Hepatocyte (in vitro differentiated cells): ENCODE measurements around the gene XKR7. TPM values are rescaled to one million over a fixed set of nuclear protein-coding genes. Genes with fewer than 3 reads are reported as not detected.

Source experiments
- DNase-seq: peaks from one replicate; pipeline ENCODE4 v3.0.0-alpha.2; 2016; ENCODE audit warnings: low spot score
- H2AFZ ChIP-seq: fragments of 200-600 bp; sonication (generic); 2 replicates; pipeline ENCODE4 v1.6.0; 2016; ENCODE audit warnings: antibody characterized with exemption, mild to moderate bottlenecking
- H3K27ac ChIP-seq: fragments of 200-600 bp; sonication (generic); 2 replicates; pipeline ENCODE4 v1.5.1; 2016; ENCODE audit warnings: mild to moderate bottlenecking
- H3K27me3 ChIP-seq: fragments of 200-600 bp; sonication (generic); 2 replicates; pipeline ENCODE4 v1.6.1; 2016
- H3K36me3 ChIP-seq: fragments of 200-600 bp; sonication (generic); replicated peaks from 2 replicates; pipeline ENCODE4 v1.5.1; 2016; ENCODE audit warnings: low read depth; ENCODE audit not compliant: insufficient read depth
- H3K4me1 ChIP-seq: fragments of 200-600 bp; sonication (generic); 2 replicates; pipeline ENCODE4 v1.5.1; 2016; ENCODE audit warnings: mild to moderate bottlenecking, moderate library complexity; ENCODE audit not compliant: insufficient read depth
- H3K4me2 ChIP-seq: fragments of 200-600 bp; sonication (generic); 2 replicates; pipeline ENCODE4 v1.6.0; 2016
- H3K4me3 ChIP-seq: fragments of 200-600 bp; sonication (generic); 2 replicates; pipeline ENCODE4 v1.5.1; 2016; ENCODE audit warnings: mild to moderate bottlenecking
- H3K79me2 ChIP-seq: fragments of 200-600 bp; sonication (generic); 2 replicates; pipeline ENCODE4 v1.6.0; 2017; ENCODE audit warnings: mild to moderate bottlenecking
- H3K9me2 ChIP-seq: fragments of 200-600 bp; sonication (generic); replicated peaks from 2 replicates; pipeline ENCODE4 v1.6.0; 2017; ENCODE audit warnings: mild to moderate bottlenecking; ENCODE audit not compliant: insufficient read depth
- H3K9me3 ChIP-seq: fragments of 200-600 bp; sonication (generic); 2 replicates; pipeline ENCODE4 v1.5.1; 2016; ENCODE audit warnings: low read depth, mild to moderate bottlenecking
- H4K20me1 ChIP-seq: fragments of 200-600 bp; sonication (generic); 2 replicates; pipeline ENCODE4 v1.6.0; 2016; ENCODE audit warnings: mild to moderate bottlenecking; ENCODE audit not compliant: insufficient read depth, poor library complexity, severe bottlenecking
- EZH2 ChIP-seq: fragments of 200-600 bp; sonication (generic); IDR thresholded peaks from 2 replicates; pipeline ENCODE4 v1.6.1; 2016; ENCODE audit warnings: antibody characterized with exemption, mild to moderate bottlenecking, borderline replicate concordance
- EZH2phosphoT487 ChIP-seq: fragments of 200-600 bp; sonication (generic); IDR thresholded peaks from one replicate; pipeline ENCODE4 v1.6.1; 2018; ENCODE audit warnings: antibody characterized with exemption, mild to moderate bottlenecking, low read depth, moderate library complexity; ENCODE audit not compliant: unreplicated experiment, severe bottlenecking
- WGBS: methylation state at CpG from one replicate; pipeline ENCODE4 v1.1.6; 2016; ENCODE audit warnings: low lambda C conversion rate; ENCODE audit errors: missing lambda C conversion rate; 5-methylcytosine and 5-hydroxymethylcytosine counted together
- polyA plus RNA-seq: library from polyadenylated mRNA; unstranded; fragments of >200 nt; fragmentation: Nextera tagmentation; extraction: Ambion mirVana; gene quantifications from 2 replicates; pipeline ENCODE4 v1.2.1, GENCODE V29; 2016
- total RNA-seq: library from RNA; depleted of rRNA; stranded (reverse); fragments of >200 nt; gene quantifications from 2 replicates; pipeline ENCODE4 v1.2.3, GENCODE V29; 2014
- TF ChIP-seq, protein P1 (sequence below): fragments of 200-600 bp; sonication (generic); IDR thresholded peaks from 2 replicates; pipeline ENCODE4 v1.5.1; 2016; ENCODE audit warnings: antibody characterized with exemption, mild to moderate bottlenecking; ENCODE audit not compliant: poor library complexity

The XKR7 gene
- total and polyA plus RNA-seq, 2 experiments from 2014 or later = 0.37 TPM; not detected in 1

DNA sequence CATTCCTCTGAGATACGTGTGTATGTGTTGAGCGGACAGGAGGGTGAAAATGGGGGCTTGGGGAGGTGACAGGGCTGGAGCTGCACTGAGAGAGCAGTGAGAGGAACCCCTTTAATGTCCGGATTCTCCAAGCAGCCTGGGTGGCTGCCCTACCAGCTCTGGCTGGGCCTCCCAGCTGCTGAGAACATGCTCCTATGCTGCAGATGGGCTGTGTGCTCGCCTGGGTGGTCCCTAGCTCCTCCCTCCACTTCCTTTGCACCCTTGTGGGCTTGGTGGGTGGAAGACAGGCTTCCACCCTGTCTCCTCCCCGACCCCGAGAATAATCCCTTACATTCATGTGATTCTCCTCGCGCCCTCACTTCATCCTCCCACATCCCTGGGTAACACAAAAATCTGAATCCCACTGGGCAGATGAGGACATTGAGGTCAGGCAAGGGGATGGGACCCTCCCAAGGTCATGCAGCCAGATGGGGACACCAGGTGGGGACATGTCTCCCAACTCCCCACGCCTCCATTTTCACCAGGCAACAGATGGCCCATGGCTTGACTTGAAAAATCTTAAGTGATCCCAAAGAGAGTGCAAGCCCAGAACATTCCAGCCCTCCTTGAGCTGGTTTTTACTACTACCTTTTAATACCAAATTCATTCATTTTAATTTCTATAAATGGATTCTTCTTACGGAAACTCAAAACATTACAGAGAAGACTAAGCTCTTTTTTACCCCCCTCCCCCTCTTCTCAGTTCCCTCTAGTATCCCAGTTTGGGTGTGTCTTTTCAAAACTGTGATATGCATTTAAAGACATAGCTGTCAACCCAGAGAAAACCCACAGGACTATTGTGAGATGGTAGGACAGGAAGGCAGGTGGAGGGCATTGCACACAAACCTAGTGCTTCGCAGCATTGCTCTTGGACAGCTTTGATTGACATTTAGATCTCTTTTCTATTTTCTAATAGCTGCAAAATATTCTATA lies 11.1 kb upstream of the XKR7 start:
- TF ChIP-seq EZH2 = no peak
- Histone ChIP-seq H3K4me3 (no peak overlapping the region), H3K4me2 (no peak overlapping the region), H3K9me3 (no peaks in the 10 kb centered on the region), H3K9me2 (no peaks in the 10 kb centered on the region), H3K27me3 (peaks cover 48% of the 10 kb centered on the region), H3K79me2 (no peaks in the 10 kb centered on the region), H3K36me3 (no peaks in the 10 kb centered on the region), H3K4me1 (no peaks in the 10 kb centered on the region), H2AFZ (no peak overlapping the region), H3K27ac (no peak overlapping the region), H4K20me1 (no peaks in the 10 kb centered on the region)
- WGBS = 61% methylated on average over 11 of the region's 11 CpGs
- DNase-seq = no peak

DNA sequence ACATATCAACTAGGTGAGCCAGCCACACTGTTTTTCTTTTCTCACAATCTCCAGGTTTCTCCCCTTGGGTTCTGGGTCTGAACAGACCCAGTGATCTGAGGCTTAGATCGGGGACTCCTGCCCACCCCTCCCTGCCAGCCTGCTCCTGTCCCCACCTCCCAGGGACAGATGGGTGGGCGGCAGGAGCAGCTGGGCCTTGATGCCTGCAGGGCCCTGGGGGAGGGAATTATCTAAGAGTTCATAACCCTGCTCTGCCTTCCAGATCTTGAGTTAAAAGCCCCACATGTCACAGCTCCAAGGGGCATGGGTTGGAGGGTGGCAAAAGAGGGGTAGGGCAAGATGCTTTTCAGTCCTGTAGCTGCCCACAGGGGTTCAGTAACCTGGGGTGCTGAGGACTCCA lies 5.2 kb upstream of the XKR7 start:
- H4K20me1 ChIP-seq = no peaks in the 10 kb centered on the region
- no peak overlapping the region for H3K4me2 ChIP-seq
- TF ChIP-seq EZH2 (no peak), EZH2phosphoT487 (no peak)
- TF ChIP-seq, protein P1, sequence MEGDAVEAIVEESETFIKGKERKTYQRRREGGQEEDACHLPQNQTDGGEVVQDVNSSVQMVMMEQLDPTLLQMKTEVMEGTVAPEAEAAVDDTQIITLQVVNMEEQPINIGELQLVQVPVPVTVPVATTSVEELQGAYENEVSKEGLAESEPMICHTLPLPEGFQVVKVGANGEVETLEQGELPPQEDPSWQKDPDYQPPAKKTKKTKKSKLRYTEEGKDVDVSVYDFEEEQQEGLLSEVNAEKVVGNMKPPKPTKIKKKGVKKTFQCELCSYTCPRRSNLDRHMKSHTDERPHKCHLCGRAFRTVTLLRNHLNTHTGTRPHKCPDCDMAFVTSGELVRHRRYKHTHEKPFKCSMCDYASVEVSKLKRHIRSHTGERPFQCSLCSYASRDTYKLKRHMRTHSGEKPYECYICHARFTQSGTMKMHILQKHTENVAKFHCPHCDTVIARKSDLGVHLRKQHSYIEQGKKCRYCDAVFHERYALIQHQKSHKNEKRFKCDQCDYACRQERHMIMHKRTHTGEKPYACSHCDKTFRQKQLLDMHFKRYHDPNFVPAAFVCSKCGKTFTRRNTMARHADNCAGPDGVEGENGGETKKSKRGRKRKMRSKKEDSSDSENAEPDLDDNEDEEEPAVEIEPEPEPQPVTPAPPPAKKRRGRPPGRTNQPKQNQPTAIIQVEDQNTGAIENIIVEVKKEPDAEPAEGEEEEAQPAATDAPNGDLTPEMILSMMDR = no peak
- no peak overlapping the region for H3K27ac ChIP-seq
- H3K4me3 ChIP-seq = no peak overlapping the region
- H3K27me3 ChIP-seq = peaks cover 86% of the 10 kb centered on the region
- H3K79me2 ChIP-seq = no peaks in the 10 kb centered on the region
- H3K4me1 ChIP-seq = no peaks in the 10 kb centered on the region
- H3K36me3 ChIP-seq = no peaks in the 10 kb centered on the region
- no peak for DNase-seq
- 55% methylated on average over 2 of the region's 2 CpGs for WGBS
- H3K9me3 ChIP-seq = no peaks in the 10 kb centered on the region
- H2AFZ ChIP-seq = no peak overlapping the region
- H3K9me2 ChIP-seq = no peaks in the 10 kb centered on the region

DNA sequence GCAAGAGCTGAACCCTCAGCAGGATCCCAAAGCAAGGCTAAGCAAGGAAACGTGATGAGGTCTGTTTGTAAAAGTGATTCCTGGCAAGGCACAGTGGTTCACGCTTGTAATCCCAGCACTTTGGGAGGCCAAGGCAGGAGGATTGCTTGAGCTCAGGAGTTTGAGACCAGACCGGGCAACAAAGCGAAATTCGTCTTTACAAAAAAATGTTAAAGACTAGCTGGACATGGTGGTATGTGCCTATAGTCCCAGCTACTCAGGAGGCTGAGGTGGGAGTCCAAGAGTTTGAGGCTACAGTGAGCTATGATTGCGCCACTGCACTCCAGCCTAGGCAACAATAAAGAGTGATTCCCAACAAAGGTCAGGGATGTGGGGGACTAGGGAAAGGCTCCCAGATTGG lies 4.1 kb upstream of the XKR7 start:
- Histone ChIP-seq H3K79me2 (no peaks in the 10 kb centered on the region), H3K9me2 (no peaks in the 10 kb centered on the region), H3K27ac (no peak overlapping the region), H3K27me3 (peaks cover 78% of the 10 kb centered on the region), H3K4me2 (no peak overlapping the region), H3K4me1 (peaks cover 3% of the 10 kb centered on the region), H3K4me3 (no peak overlapping the region), H3K36me3 (no peaks in the 10 kb centered on the region), H2AFZ (no peak overlapping the region), H3K9me3 (no peaks in the 10 kb centered on the region), H4K20me1 (no peaks in the 10 kb centered on the region)
- TF ChIP-seq, protein P1 = no peak
- TF ChIP-seq EZH2 (no peak), EZH2phosphoT487 (no peak)
- 78% methylated on average over 6 of the region's 6 CpGs for WGBS
- no peak for DNase-seq

DNA sequence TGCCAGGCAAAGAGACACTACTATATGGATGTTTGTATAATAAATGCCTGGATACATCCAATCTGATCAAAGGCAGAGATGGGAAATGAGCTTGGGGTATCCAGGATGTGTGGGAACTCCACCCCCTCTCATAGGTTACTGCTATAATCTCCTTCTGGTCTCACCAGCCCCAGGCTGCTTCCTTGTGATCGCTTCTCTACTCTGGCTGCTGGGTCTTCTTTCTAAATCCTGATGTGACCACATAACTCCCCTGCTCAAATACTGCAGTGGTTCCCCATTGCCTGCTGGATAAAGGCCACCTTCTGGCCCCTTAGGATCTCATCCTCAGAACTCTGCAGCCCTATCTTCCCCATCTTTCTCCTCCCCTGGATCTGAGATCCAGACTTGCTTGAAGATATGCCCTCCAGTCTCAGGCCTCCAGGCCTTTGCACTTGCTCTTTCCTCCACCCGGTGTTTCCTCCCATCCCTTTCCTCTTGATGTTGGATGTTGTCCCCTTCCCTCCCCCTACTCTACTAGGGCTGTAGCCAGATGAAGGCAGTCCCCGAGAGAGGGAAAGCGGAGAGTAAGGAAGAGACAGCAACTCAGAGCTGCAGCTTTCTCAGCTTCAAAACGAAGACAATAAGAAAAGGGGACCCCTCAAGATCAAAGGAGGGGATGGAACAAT lies 828 bp upstream of the XKR7 start:
- peaks cover 81% of the 10 kb centered on the region for H3K27me3 ChIP-seq
- H3K79me2 ChIP-seq = no peaks in the 10 kb centered on the region
- H3K4me2 ChIP-seq = peak overlapping the region; percentile 77
- no peak overlapping the region for H3K27ac ChIP-seq
- no peaks in the 10 kb centered on the region for H3K9me3 ChIP-seq
- peaks cover 3% of the 10 kb centered on the region for H3K4me1 ChIP-seq
- 13% methylated on average over 5 of the region's 5 CpGs for WGBS
- no peaks in the 10 kb centered on the region for H4K20me1 ChIP-seq
- H3K4me3 ChIP-seq = no peak overlapping the region
- H2AFZ ChIP-seq = no peak overlapping the region
- TF ChIP-seq EZH2 = no peak
- no peaks in the 10 kb centered on the region for H3K9me2 ChIP-seq
- no peaks in the 10 kb centered on the region for H3K36me3 ChIP-seq
- no peak for DNase-seq
